CD4-positive, alpha-beta T cell treated with Interleukin-6 for 4 hours (primary cell): Measurements from ENCODE around the gene MAN2A2.
"Not testable (repeated sequence)": the region's sequence is repeated elsewhere in the genome, so short reads cannot be mapped to it uniquely, and the experiment has no call there.

Source experiments
- DNase-seq: peaks from one replicate; pipeline ENCODE4 v3.0.0-alpha.2; 2020; ENCODE audit warnings: mixed read lengths

Gene MAN2A2

GRCh38 chr15:90884719-90885431, 18.2 kb upstream of the MAN2A2 start:
- DNase-seq = no peak

- DNase-seq = peak; percentile 85
Measured at GRCh38 chr15:90885432-90886290, 17.4 kb upstream of the MAN2A2 start.

- DNase-seq = no peak
Measured at GRCh38 chr15:90886291-90886614, 16.8 kb upstream of the MAN2A2 start.

GRCh38 chr15:90887037-90887481, 16.0 kb upstream of the MAN2A2 start:
- DNase-seq = no peak

- DNase-seq = no peak
Measured at GRCh38 chr15:90889313-90889730, 13.8 kb upstream of the MAN2A2 start.

- DNase-seq = no peak
Measured at GRCh38 chr15:90889736-90890456, 13.2 kb upstream of the MAN2A2 start.

GRCh38 chr15:90890839-90891238, 12.3 kb upstream of the MAN2A2 start:
- DNase-seq = no peak

GRCh38 chr15:90891346-90891949, 11.7 kb upstream of the MAN2A2 start:
- DNase-seq = no peak

- DNase-seq = no peak
Measured at GRCh38 chr15:90892023-90892422, 11.1 kb upstream of the MAN2A2 start.

GRCh38 chr15:90892498-90893174, 10.5 kb upstream of the MAN2A2 start:
- DNase-seq = no peak

GRCh38 chr15:90893175-90894090, 9.7 kb upstream of the MAN2A2 start:
- DNase-seq = no peak

GRCh38 chr15:90895571-90896117, 7.5 kb upstream of the MAN2A2 start:
- DNase-seq = no peak

- DNase-seq = not testable (repeated sequence)
Measured at GRCh38 chr15:90897131-90897655, 5.9 kb upstream of the MAN2A2 start.

- DNase-seq = no peak
Measured at GRCh38 chr15:90901175-90902039, 1.7 kb upstream of the MAN2A2 start.

GRCh38 chr15:90902040-90902839, 862 bp upstream of the MAN2A2 start:
- DNase-seq = peak; percentile 78

GRCh38 chr15:90903733-90904536, 833 bp downstream of the MAN2A2 start:
- no peak for DNase-seq

GRCh38 chr15:90904746-90905145, 1.6 kb downstream of the MAN2A2 start:
- DNase-seq = no peak
